Stimulated activated CD8-positive, alpha-beta memory T cell treated with anti-CD3 and anti-CD28 coated beads, Interleukin-4, amount 100 ng/mL, for 48 hours (primary cell): Measurements from ENCODE around the gene IL4I1.

ENCODE experiments used
- DNase-seq: peaks from one replicate; pipeline ENCODE4 v3.0.0-alpha.2; 2020

The IL4I1 gene

DNA sequence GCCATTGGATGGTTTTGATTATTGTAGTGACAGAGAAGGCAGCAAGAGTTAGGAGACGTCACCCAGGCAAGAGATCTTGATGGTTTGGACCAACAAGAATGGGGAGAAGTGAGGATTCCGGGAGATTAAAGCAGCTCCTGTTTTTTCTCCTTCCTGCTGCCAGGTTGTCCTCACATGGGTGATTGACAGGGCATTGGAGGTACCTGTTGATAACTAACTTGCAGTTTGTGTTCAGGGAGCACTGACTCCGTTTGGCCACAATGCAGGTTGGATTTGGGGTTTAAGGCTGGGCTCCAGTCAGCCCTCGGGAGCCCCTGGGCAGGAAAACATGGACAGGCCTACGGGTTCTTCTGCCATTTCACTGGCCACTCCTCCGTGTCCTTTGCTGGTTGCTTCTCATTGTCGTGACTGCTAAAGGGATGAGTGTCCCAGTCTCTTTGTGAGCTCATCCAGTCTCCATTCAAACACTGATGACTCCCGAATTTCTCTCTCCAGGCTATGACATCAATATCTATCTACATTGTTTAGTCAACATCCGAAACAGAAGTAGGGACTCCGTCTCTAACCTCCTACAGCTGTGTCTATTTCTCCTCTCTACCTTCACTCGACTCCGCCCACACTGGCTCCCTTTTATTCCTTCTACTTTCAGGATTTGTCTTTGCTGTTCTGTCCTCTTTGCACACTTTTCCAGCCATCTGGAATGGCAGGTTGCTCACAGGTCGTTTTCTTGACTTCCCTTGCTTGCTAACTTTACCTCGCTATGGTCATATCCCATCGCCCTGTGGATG lies 47.1 kb downstream of the IL4I1 start:
- DNase-seq = no peak

DNA sequence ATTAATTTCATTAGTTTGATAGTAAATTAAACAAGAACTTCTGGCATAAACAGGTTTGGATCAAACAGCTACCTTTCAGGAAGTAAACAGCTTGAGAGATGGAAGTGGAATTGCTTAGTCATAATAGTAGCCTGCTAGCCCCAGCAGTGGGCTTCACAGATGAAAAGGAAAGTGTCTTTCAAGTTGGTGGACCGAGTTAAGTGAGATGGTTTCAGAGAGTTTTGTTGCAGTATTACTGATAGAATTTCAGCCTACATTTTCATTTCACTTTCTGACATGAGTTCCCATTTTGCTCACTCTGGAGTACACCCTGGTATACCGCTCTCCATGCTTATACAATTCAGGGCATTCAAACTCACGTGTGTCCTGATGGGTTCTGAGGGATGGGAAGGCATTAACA lies 47.7 kb downstream of the IL4I1 start:
- no peak for DNase-seq

GRCh38 chr19:49847731-49848696 lies 48.7 kb downstream of the IL4I1 start:
- no peak for DNase-seq

DNA sequence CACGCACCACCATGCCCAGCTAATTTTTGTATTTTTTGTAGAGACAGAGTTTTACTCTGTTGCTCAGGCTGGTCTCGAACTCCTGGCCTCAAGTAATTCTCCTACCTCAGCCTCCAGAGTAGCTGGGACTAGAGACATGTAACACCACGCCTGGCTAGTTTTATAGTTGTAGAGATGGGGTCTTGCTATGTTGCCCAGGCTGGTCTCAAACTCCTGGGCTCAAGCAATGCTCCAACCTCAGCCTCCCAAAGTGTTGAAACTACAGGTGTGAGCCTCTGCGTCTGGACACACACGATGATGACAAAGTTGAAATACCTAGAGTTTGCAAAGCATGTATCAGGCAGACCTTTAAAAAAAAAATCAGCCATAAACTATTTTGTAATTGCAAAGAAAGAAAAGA lies 50.3 kb downstream of the IL4I1 start:
- no peak for DNase-seq

DNA sequence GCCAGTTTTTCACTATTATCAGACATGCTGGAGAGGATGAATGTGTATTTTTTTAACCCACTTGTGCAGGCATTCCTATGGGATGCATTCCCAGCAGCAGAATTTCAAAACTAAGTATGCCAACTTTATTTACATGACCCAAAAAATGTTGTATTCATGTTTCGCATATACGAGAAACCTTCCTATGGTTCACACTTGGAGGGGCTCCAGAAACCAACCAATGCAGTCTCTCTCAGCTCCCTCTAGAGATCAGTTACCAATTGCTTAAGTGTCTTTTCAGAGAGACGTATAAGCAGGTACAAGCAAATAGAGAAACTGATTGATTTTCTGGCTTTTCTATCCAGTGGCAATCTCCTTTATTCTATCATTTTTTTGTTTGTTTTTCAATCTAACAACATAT lies 51.3 kb downstream of the IL4I1 start:
- no peak for DNase-seq

DNA sequence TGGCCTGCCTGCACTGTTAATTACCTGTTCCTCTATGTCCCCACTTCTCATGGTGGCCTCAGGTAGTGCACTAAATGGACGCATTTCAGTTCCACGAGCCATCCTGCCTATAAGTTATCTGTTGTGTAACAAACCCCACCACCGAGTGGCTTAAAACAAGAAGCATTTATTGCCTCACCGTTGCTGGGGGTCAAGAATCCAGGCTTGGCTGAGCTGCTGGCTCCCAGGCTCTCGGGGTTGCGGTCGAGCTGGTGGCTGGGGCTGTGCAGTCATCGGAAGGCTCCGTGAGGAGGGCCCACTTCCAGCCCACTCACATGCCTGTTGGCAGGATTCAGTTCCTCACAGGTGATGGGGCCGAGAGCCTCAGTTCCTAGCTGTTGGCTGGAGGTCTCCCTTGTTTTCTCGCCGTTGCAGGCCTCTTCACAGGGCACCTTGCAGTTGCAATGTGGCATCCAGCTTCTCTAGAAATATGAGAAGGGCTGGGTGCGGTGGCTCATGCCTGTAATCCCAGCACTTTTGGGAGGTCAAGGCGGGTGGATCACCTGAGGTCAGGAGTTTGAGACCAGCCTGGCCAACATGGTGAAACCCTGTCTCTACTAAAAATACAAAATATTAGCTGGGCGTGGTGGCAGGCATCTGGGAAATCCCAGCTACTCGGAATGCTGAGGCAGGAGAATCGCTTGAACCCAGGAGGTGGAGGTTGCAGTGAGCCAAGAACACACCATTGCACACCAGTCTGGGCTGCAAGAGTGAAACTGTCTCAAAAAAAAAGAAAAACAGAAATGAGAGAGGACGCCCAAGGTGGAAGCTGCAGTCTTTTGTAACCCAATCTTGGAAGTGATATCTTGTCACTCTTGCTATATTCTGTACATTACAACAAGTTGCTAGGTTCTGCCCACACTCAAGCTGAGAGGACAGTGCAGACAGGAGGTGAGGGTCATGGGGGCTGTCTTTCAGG lies 52.3 kb downstream of the IL4I1 start:
- DNase-seq = no peak

DNA sequence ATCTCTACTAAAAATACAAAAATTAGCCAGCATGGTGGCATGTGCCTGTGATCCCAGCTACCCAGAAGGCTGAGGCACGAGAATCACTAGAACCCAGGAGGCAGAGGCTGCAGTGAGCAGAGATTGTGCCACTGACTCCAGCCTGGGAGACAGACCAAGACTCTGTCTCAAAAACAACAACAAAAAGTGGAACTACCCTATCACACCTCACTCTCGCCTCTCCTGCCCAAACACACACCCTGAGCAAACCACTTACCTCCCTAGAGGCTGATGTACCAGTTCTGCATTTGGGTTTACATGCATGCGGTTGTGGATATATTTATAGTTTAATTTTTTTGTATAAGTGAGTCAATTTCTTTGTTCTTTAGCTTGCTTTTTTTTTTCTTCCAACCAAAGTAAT lies 53.4 kb downstream of the IL4I1 start:
- no peak for DNase-seq

- no peak for DNase-seq
These were observed 55.9 kb downstream of the IL4I1 start for GRCh38 chr19:49840736-49841249.

DNA sequence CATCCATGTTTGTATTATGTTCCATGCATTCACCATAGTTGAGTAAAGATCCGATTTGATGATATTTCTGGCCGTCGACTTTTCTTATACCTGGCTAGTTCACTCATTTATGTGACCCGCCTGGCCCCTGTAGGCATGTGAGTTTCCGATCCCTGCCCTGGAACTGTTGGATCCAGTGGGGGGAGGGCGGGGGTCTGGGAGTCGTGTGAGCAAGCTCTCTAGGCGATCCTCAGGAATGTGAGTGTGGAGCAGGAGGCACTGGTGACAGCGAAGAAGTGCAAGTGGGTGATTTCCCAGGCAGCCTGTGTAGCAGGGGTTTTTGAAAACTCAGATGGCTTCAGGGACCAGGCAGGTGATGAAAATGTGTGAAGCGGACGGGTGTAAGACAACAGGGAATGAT lies 56.4 kb downstream of the IL4I1 start:
- DNase-seq = no peak

DNA sequence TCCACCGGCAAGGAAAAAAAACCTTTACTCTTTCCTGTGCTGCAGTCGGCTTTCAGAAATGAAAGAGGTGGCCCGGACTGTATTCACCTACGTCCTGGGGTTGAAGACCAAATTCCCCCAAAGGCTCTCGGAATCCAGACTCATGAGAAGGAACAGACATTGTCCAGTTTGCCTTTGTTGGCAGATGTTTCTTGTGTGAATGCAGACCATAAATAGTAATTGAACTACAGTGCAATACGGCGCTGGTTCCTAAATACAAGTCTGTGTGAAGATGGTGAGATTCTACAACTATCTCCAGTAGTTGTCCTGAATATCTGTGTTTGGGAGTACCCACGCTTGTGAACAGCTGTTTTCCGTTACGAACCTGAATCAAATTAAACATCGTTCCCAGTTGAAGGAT lies 57.0 kb downstream of the IL4I1 start:
- DNase-seq = no peak
